GM18907 (cell line): ENCODE measurements around the gene DSTYK.
A peak's percentile ranks its signal among the peaks of the same experiment; 100 is the strongest.

ENCODE experiments used
- ATAC-seq: cut with Tn5 transposase; IDR thresholded peaks from one replicate; pipeline ENCODE4 v1.9.1; 2021; ENCODE audit warnings: mild to moderate bottlenecking, moderate library complexity; ENCODE audit not compliant: unreplicated experiment

Gene DSTYK, protein sequence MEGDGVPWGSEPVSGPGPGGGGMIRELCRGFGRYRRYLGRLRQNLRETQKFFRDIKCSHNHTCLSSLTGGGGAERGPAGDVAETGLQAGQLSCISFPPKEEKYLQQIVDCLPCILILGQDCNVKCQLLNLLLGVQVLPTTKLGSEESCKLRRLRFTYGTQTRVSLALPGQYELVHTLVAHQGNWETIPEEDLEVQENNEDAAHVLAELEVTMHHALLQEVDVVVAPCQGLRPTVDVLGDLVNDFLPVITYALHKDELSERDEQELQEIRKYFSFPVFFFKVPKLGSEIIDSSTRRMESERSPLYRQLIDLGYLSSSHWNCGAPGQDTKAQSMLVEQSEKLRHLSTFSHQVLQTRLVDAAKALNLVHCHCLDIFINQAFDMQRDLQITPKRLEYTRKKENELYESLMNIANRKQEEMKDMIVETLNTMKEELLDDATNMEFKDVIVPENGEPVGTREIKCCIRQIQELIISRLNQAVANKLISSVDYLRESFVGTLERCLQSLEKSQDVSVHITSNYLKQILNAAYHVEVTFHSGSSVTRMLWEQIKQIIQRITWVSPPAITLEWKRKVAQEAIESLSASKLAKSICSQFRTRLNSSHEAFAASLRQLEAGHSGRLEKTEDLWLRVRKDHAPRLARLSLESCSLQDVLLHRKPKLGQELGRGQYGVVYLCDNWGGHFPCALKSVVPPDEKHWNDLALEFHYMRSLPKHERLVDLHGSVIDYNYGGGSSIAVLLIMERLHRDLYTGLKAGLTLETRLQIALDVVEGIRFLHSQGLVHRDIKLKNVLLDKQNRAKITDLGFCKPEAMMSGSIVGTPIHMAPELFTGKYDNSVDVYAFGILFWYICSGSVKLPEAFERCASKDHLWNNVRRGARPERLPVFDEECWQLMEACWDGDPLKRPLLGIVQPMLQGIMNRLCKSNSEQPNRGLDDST

GRCh38 chr1:205211169-205211838, at the start of gene DSTYK:
DSTYK (minus strand) TSS chr1:205211702; CDS start chr1:205211535, 167 bp downstream.
- peak; percentile 89 for ATAC-seq

GRCh38 chr1:205259998-205260397, 48.5 kb upstream of the DSTYK start:
- ATAC-seq, result no peak

GRCh38 chr1:205259324-205259832, 47.9 kb upstream of the DSTYK start:
- no peak for ATAC-seq

GRCh38 chr1:205258719-205259118, 47.2 kb upstream of the DSTYK start:
- ATAC-seq, result no peak

- ATAC-seq, result no peak
These were observed 46.8 kb upstream of the DSTYK start for GRCh38 chr1:205258261-205258691.

DNA sequence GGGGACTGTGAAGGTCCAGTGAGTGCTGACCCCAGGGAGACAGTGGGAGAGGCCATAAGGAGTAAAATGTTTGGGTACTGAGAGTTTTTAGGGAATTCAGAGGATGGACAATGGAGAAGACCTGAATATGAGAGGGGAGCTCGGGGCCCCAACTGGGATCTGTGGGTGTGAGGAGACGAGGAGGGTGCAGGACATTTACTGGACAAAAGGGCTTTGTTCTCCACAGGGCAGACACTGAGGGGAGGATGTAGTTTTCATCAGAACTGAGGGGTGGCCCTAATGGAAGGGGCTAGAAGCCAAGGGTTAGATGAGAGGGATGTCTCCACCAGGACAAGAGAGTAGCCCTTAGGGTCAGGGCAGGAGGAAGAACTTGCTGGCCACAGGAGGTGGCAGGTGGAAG, 46.2 kb upstream of the DSTYK start:
- ATAC-seq, result no peak

GRCh38 chr1:205256951-205257625, 45.6 kb upstream of the DSTYK start:
- no peak for ATAC-seq

- no peak for ATAC-seq
These were observed 44.7 kb upstream of the DSTYK start for GRCh38 chr1:205255941-205256780.

- no peak for ATAC-seq
These were observed 40.1 kb upstream of the DSTYK start for GRCh38 chr1:205251576-205251975.

GRCh38 chr1:205250699-205251098, 39.2 kb upstream of the DSTYK start:
- no peak for ATAC-seq

DNA sequence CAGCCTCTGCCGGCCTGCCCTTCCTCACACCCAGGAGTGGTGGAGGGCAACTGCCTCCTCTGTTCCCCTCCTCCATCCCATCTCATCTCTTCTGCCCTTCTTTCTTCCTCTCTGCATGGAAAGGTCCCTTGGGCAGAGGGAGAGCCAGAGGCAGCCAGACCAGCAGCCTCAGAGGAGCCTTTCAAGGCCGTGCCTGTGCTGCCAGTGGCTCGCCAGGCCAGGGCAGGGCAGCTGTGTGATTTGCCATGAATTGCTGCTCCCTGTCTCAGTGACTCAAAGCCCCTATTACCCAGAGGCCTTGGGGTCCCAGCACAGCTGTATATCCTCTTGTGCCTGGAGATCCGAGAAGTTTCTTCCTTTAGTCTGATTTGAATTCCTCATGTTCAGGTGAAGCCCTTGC, 38.1 kb upstream of the DSTYK start:
- ATAC-seq, result no peak

GRCh38 chr1:205248793-205249601, 37.5 kb upstream of the DSTYK start:
- no peak for ATAC-seq

DNA sequence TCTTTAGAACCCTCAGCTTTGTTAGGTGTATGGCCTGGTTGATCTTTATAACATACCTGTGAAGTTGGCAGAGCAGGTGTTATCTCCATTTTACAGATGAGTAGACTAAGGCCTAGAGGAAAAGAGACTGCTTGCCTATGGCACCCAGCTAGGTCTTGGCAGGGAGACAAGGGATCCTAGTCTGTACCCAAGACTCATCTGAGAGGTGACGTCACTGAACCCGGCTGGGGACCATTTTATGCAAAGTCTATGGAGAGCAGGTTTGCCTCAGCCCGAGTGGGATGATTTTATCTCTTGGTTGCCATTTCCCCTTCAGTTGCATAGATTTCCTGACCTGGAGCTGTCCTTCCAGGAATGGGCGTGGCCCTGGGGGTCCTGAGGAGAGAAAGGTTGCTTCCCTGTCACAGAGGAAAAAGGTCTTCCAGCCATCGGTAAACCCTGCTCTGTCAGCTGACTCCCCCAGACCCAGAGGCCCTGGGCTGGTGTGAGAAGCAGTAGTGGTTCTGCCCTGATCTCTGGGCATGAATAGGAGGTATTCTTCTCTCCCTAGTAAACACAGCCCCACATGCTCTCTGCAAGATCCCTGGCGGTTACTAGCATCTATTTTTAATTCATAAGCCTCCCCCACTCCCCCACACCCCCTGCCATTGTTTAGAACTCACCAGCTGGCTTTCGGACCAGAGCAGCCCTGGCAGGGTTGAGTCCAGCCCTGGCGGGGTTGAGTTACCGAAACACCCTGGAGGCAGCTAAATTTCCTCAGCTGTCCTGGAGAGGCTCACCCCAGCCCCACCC, 35.8 kb upstream of the DSTYK start:
- no peak for ATAC-seq

DNA sequence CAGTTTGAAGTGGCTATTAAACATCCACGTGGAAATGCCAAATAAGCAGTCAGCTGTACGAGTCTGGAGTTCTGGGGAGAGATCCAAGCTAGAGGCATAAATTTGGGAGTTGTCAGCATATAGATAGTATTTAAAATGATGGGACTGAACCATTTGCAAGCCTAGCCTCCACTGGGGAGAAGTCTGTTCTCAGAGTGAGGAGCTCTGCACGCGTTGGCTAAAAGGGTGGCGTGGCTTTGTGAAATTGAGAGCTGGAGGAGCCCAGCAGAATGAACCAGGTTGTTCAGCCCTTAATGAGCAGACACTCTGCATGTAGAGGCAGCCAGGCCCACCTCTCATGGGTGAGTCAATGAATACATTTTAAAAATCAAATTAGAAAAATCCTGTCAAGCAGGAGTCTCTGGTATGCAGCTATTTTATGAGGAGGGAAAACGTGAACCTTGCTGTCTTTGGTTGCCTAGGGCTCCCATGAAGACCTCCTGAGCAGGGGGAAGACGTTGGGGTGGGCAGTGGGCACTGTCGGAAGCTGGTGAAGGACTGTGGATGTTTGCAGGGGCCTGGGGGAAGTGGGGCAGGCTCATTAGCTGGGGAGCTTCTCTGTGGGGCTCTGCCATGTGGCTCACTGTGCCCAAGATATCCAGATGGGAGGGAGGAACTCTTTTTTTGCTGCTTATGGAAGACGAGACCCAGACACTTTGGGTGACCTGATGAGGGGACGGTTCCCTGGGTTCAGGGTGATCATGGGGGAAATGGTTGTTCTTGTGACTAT, 35.0 kb upstream of the DSTYK start:
- no peak for ATAC-seq

GRCh38 chr1:205245096-205245495, 33.6 kb upstream of the DSTYK start:
- ATAC-seq, result no peak

- no peak for ATAC-seq
These were observed 32.9 kb upstream of the DSTYK start for GRCh38 chr1:205244384-205244783.
